Activated T-cell treated with anti-CD3 and anti-CD28 coated beads for 4 hours (primary cell): ENCODE results near the gene HOXB4.

Experiments used
- DNase-seq: peaks from one replicate; pipeline ENCODE4 v3.0.0-alpha.2; 2020

HOXB4 gene

DNA sequence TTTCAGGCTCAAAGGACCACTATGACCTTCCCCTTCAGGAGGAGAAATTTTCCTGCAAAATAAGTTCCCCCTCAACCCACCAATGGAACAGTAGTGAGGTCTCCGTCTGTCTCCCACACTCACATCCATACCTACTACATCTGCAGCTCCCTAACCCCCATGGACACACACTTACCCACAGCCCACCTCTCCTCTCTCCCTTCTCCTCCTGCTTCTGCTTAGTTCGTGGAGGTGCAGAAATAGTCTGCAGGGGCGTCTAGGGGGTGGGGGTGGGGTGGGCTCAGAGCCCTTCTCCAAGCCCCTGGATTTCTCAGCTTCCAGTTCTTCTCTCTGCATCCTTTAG lies 8.9 kb downstream of the HOXB4 start:
- DNase-seq = no peak

DNA sequence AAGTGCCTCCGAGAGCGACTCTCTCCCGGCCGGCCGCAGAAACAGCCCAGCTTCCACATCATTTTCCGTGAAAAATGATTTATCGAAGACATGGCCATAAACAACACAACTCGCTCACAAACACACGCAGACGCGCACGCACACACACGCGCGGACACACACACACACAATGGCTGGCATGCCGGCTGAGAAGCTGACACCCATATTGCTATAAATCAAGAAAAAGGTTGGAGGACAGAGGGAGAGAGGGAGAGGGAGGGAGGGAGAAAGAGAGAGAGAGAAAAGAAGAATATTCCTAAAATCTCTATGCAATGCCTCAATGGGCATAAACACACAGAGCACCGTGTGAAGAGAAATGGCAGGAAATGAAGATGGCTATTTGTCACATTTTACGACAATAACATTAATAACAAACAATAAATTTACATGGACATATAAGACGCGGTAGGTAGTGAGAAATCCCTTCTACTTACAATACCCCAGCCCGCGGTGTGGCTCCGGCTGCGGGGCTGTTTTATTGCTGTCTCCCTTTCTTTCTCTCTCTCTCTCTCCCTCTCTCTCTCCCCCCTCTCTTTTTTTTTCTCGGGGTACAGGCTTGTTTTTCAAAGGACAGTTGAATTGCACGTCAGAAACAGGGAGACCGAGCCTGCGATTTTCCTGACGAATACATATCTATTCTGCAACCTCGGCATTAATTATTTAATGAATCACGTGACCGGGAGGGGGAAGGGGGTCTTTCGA lies 9.5 kb downstream of the HOXB4 start:
- no peak for DNase-seq

DNA sequence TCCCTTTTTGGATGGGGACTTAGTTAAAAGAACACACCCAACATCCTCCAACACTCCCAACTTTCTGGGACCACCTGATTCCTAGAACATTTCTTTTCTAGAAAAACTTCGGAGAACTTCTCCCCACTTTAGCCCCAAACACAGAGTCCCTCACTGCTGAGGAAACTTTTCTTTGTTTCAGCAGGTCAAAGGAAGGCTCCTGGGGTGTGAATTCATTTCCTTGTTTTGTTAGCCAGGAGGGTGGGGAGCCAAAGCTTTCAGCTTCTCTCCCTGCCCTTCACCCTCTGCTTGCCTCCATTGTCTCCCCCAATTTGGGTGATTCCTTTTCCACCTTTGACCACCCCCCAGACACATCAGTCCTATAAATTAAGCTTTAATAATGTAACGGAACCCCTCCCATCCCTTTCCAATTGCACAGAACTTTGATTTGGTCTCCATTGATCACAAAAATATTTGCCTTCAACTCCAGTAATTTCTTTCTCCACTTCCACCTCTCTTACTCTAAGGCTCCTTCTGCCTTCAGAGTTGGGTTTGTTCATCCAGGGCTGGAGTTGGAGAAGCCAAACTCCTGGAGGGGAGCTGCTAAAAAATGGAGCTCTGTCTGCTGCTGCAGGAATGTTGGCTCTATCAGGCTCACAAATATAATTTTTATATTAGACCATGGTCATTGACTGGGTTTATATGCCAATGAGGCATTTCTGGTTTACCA lies 10.3 kb downstream of the HOXB4 start:
- no peak for DNase-seq

DNA sequence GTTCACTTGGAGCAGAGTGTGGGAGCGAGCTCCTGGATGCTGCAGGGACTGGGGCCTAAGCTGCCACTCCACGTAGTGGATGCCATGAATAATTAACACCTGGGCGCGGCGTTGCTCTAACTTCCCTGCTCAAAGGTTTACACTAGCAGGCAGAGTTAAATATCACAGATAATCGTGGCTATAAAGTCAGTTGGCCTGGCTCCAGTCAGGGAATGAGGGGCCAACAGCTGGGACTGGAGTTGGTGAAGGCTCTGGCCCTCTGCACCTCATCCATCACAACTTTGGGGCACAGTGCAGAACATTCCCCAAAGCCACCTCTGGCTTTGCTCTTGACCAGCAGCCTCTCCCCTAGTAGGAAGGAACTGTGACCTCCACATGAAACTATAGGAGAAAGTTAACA lies 10.9 kb downstream of the HOXB4 start:
- DNase-seq = no peak

DNA sequence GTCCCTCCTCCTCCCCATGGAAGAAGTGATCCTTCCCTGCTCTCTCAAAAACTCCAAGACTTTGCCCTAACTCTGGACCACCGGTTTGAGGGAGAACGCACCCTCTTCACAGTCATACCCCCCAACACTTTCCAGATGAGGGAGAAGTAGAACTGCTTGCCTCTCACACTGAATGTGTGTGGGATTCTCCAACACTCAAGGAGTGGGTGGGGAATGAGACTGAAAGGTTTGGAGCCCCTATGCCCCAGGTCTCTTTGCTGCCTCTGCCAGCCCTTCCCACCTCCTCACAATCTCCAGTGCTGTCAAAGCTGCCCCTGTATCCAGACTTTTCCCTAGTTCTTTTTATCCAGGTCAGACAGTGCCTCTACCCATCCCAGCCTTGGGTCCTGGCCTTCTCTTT lies 11.4 kb downstream of the HOXB4 start:
- DNase-seq = no peak

DNA sequence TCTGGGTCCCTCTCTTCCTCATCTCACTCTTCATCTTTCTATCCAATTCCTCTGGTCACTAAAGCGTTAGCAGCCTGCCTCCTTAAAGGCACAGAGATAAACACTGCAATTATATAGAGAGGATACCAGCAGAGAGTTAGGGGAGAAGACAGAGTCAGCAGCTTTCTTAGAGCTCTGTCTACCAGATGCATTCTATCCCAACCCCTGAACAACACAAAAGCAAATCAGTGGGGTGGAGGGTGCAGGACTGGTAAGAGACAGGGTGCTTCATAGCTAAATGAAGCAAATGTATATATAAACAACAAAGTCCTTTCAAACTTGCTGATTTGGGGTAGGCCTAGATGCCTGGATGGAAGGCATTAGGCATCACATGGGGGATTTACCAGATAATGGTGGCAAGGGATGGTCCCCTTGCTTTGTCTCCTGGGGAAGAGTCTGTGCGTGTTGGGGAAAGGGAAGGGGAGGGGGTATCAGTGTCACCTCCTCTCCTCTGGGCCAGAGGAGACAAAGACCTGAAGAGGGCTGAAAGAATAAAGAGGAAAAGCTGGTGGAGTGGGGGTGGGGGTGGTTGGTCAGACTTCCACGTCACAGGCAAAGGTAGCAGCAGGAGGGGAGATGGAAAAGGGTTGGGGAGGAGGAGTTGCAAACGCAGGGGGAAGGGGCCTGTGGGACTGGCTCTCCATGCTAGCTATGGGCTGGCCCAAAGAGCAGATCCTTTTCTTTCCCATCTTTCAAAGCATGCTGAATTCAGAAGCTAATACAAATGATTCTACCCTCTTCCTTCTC lies 12.0 kb downstream of the HOXB4 start:
- DNase-seq = no peak

DNA sequence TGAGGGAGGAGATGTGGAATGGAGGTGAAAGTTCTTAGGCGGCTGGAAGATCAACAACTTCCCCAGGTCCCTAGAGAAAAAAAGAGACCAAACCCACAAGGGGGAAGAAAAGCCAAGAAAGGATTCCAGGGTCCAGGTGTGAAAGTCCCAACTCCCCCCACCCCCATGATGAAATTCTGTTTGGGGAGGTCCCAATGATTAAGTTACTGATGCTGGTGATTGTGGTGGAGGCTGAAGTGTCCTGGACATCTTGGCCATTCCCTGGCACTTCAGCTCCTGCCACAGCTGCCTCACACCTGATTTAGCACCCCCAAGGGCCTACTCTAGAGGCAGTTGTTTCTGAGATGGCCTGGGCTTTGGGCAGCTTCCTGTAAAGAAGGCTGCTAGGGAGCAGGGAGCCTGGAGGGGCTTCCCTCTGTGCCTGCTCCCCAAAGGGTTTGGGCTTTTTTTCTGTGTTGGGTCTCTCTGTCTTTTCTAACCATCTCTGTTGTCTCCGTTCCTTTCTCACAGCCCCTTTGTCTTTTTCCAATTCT lies 13.1 kb downstream of the HOXB4 start:
- DNase-seq = no peak

DNA sequence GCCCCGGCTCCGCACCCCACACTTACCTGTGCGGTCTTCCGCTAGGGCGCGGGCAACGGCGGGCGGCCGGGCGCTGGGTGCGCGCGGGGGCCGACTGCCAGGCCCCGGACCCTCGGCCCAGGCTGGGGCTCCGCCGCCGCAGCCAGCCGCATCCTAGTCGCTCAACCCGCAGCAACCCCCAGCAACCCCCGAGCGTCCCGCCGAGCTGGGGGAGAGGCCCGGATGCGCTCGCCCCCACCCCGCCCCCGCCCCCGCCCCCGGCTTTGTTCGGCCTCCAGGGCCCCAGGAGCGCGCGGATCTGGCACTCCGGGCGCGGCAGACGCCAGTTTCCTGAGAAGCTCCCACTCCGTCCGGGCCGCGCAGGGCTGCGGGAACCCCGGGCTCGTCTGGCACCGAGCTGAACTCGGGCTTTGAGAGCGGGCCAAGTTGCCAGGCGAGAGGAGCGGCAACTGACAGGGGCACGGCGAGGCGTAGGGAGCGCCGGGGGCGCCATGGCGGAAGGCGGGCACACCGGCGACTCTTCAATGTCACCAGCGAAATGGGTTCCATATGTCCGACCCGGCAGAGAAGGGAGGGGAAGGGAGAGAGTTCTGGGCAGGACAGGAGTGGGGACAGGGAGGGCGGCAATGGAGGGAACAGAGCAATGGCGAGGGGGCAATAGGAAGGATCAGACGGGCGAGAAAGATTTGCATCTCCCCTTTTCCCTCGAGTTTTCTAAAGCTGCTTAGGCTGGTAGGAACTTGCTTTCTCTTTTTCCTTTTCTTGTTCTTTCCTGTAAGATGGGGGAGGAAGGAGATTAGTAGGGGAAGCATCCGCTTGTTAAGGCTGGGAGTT lies 13.7 kb downstream of the HOXB4 start:
- DNase-seq = no peak

DNA sequence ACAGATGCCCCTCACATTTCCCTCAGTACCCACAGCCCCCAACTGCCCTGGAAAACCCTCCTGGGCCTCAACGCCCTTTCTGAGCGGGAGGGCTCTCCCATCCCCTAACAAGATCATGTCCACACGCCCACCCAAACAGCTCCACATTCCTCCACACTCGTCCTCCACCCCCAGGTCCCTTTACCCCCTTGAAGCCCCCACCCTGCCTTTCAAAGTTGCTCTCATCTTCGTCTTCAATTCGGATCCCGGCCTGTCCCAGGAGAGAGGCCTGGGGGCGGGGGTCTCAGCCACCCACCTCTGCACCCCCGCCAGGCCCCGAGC lies 14.3 kb downstream of the HOXB4 start:
- DNase-seq = no peak

DNA sequence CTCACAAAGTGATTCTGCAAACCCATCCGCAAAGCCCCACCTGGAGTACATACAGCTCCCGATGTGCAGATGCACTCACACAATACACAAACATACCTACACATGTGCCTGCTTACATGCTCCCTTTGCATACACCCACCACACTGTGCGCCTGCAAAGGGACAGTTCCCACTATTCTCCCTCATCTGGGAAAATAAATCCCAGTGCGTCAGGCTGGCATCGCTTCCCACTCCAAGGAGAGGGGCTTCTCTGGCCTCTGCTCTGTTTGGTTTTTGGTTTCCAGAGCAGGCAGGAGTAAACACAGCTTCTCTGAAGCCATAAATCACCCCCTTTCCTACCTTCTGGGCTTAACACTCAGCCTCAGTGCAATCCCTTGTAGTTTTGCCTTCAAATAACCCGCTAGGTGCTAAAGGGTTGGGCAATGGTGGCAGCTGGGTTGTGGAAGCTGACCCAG lies 14.7 kb downstream of the HOXB4 start:
- no peak for DNase-seq

DNA sequence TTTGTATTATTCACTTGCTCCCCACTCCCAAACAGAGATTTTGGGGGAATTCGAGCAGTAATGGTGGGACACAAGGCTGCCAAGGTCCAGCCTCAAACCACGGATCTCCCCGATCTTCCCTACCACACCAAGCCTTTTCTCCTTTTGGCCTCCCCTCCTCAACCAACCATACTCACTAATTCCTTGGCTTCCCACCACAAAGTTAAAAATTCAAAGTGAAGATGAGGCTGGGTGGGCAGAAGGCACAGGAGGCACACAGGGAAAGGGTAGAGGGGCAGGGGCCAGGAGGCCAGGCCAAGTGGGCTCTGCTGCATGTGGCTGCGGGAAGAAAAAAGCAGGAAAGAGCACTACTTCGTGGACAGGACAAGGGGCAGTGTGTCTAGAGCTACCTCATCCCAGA lies 15.2 kb downstream of the HOXB4 start:
- DNase-seq = no peak

DNA sequence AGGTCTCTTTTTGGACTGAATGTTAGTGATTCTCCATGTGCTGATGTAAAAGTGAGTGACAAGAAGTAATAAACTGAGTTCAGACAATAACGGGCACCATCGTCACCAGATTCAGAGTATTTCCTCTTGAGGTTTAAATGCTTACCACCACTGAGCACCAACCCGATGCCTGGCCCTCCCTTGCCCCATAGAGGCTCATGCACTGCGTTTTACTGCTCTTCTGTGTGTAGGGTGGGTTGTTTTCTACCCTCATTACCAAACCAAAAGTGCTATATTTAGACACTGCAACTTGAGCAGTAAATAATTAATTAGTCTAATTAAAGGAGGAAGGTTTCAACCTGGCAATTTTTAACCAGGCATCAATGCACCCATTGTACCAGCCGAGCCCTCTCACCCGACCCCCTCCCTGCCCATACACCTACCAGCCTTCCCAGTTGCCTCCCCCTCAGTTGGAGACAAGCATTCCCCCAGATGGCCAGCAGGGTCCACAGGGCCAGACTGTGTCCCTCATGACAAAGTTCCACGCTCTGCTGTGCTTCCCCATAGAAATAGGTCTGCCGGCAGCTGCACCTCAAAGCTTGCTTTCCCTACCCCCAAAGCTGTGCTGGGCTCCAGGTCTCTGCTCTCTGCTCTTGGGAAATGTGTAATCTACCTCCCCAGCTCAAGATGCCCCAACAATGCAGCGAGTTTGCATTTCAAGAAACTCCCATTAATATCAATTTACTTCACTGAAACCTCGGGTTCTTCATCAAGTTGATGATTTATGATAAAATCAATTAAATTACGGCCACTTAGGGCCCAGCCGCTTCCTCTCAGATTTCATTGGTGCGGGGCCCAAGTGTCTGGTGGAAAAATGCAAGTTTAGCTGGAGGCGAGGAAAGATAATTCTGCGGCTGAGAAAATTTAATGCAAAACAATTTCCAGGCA lies 16.0 kb downstream of the HOXB4 start:
- DNase-seq = no peak

DNA sequence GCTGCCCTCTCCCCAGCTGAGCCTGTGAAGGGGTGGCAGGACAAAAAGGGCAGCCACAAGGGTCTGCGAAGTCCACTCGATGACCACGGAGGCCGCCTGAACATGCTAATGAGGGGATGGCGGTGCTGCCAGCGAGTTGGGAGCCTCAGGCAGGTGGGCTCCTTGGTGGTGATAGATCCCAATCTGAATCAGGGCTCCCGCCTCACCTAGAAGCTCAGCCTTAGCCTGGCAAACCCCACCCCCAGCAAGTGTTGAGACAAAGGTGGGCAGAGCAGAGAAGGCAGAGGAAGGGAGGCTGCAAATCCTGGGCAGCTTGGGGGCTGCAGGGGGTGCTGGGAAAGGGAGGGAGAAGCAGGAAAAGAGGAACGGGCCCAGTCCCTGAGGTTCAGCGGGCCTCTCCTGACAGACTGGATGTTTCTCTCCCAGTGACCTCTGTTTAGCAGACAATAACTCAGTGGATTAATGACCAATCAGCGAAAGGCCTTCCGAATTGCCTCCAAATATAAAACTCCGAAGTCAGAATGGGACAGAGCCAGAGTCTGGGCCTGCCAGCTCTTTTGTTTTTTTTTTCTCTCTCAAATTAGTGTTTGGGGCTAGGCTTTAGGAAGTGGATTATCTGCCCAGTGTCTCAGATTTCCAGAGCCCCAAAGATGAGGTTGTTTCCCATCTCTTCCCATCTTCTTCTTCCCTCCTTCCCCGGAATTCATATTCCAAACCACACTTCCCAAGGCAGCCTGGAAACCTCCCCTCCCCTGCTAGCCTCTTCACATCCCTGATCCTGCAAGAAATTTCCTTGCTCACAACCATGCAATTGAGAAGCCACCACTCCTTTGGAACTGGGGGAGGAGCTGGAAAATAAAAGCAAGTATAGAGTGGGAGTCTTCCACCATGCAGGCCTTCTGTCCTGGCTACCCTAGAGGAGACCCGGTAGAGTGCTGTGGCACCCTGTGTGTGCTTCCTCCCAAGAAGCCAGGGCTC lies 18.0 kb downstream of the HOXB4 start:
- DNase-seq = no peak

DNA sequence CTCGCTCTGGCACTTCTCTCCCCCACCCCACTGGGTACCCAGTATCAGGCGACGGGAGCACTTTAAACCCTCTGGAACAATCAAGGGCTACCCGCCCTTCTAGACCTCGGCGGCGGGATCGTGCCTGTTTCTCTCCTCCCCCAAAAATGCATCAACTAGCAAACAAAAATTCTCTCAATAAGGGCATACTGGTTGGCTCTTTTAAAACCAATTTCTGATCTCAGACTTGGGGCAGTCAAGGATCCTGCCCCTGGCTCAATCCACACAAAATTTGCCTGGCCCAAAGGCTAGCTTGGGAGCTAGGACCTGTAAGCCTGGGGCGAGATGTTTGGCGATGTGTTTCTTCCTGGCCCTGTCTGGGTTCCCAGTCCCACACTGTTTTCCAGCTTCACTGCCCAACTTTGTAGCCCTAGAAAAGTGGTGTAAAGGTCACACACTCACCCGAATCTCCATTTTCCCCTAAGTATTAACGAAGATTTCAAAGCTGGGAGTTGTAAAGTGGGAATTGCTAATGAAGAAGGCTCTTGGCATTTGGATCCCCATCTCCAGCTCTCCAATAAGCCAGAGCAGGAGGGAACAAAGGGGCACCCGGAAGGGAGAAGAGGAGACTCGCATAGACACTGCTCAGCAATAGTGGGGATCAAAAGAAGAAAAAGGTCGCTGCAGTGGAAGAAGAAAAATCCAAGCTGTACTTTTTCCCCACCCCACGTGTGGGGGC lies 18.9 kb downstream of the HOXB4 start:
- DNase-seq = no peak

DNA sequence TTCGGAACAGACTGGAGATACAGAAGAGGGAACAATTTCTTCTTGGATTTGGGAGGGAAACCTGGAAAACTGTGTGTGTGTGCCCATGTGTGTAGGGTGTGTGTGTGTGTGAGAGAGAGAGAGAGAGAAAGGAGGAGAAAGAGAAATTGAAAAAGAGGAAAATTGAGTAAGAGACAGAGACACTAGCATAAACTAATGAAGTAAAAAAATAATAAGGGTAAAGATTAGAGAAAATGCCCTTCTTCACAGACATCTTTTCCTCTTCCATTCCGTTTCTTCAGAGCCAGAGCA lies 19.4 kb downstream of the HOXB4 start:
- DNase-seq = no peak

DNA sequence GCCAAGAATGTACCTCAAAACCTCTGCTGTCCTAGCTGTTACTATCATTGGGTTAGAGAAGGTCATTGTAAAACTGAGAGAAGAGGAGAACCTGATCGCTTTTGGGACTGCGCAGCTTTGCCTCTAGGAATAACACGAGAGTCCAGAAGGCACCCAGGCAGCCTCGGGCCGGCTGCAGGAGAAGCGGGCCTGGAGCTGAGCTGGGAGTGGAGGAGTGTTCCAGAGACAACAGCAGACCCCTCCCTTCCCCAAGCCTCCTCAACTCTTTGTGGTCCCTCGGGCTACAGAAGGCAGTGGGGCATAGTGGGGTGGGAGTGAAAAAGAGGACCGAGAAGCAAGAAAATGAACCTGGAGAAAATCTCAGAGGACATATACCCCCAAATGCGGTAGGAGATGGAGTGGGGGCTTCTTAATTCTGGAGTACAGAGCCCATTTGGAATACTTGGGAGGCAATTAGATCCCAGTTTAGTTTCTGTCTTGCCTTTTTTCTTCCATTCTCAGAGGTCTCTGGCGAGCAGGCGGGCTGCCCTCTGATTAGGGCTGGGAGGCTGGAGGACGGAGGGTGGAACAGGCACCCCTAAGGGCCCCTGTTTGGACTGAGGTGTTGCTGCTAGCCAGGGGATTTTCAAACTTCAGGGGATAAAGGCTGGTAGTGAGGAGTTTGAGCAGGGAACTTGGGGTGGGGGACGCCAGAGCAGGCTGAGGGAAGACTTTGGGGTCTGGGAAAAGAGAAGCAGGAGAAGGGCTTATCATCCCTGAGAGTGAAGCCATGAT lies 19.9 kb downstream of the HOXB4 start:
- DNase-seq = no peak

DNA sequence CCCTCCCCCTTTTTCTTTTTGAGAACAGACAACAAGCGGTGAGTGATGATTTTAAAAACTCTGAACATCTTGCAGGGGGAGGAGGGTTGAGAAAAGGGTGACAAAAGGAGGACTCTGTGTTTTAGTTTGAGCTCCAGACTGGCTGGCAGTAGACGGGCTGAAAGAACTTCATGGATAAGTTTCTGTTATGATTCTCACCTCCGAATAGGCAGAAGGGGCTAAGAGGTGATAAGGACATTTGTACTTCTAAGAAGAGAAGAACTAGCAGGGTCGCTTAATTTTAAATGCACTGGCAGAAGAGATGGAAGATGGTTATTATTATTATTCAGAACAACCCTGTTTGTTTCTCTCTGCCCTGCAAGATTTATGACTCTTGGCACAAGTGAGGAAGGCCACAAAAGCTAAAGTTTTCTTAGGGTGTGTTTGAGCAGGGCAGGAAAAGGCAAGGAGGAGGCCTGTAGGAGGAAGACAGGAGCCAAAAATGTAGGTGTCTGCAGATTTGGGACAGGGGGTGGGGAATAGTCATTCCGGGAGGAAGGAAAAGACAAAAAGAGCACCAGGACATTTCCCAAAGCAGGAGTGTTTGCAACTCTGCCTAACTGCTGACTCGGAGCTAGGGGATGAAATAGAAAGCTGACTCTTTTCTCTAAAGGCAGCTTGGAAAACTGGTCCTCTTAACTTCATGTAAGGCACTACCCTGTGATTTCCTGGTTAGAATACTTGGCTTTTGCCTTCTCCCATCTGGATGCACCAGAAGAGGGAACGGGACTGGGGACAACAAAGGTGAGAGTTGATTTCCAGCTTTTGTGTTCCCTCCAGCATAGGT lies 21.4 kb downstream of the HOXB4 start:
- DNase-seq = no peak

DNA sequence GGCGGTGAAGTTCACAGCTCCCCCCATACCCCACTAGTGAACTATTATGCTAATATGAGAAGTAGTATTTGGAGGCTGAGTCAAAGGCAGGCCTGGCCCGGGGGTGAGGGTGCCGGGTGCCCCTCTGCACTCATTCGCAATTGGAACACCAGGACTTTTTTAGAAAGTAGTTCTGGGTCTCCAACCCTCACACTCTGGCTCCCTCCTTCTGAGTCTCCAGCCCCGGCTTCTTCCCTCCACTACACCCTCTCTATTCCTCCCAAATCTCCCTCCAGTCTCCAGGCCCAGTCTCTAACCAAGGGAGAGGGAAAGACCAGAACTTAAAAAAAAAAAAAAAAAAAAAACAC lies 21.9 kb downstream of the HOXB4 start:
- DNase-seq = no peak
